Lung (tissue), 12 donors: ENCODE measurements around the gene CREB3L4. TPM values are rescaled to one million over a fixed set of nuclear protein-coding genes. Genes with fewer than 3 reads are reported as not detected.

Experiments
- ATAC-seq: fragments of 200-7000 bp; cut with Tn5 transposase; one replicate; pipeline ENCODE4 v1.9.1; 2020; ENCODE audit warnings: moderate number of reproducible peaks; ENCODE audit not compliant: insufficient read depth, low FRiP score
- DNase-seq, 3 donors: peaks; one replicate each; pipeline ENCODE4 v3.0.0-alpha.2; 2013 to 2017
- H3K27ac ChIP-seq, 2 donors: one replicate each; pipeline ENCODE4 v1.5.1; 2013; ENCODE audit warnings: mild to moderate bottlenecking in 2 of 2, moderate library complexity in 2 of 2, control low read depth in 1 of 2, inconsistent platforms in 1 of 2, low read depth in 1 of 2, low read length in 1 of 2
- H3K27me3 ChIP-seq, 3 donors: one replicate each; pipeline ENCODE4 v1.5.1; 2013; ENCODE audit warnings: low read length in 2 of 3; ENCODE audit not compliant: control insufficient read depth in 3 of 3, insufficient read depth in 3 of 3
- H3K36me3 ChIP-seq, 4 donors: one replicate each; pipeline ENCODE4 v1.5.1; 2013; ENCODE audit warnings: low read length in 4 of 4, mild to moderate bottlenecking in 1 of 4, moderate library complexity in 1 of 4; ENCODE audit not compliant: control insufficient read depth in 4 of 4, insufficient read depth in 4 of 4
- H3K4me1 ChIP-seq, 5 donors: one replicate each; pipeline ENCODE4 v1.5.1; 2013; ENCODE audit warnings: low read length in 5 of 5, mild to moderate bottlenecking in 2 of 5, moderate library complexity in 1 of 5; ENCODE audit not compliant: control insufficient read depth in 5 of 5, insufficient read depth in 5 of 5
- H3K4me3 ChIP-seq: one replicate; pipeline ENCODE4 v1.5.1; 2013; ENCODE audit warnings: mild to moderate bottlenecking, control low read depth, moderate library complexity
- H3K9ac ChIP-seq, 2 donors: one replicate each; pipeline ENCODE4 v1.5.1; 2013; ENCODE audit warnings: low read length in 2 of 2, control low read depth in 1 of 2; ENCODE audit not compliant: insufficient read depth in 1 of 2
- H3K9me3 ChIP-seq, 4 donors: one replicate each; pipeline ENCODE4 v1.5.1; 2013; ENCODE audit warnings: low read length in 3 of 4, mild to moderate bottlenecking in 1 of 4, moderate library complexity in 1 of 4; ENCODE audit not compliant: control insufficient read depth in 4 of 4, insufficient read depth in 3 of 4
- CTCF ChIP-seq: IDR thresholded peaks from 2 replicates; pipeline ENCODE4 v1.5.1; 2012; ENCODE audit warnings: mild to moderate bottlenecking; ENCODE audit errors: control extremely low read depth, extremely low read depth
- WGBS, 2 donors: extraction: QIAGEN DNeasy Blood & Tissue Kit; methylation state at CpG; one replicate each; pipeline ENCODE4 v1.1.7; 2013; 5-methylcytosine and 5-hydroxymethylcytosine counted together
- polyA plus RNA-seq, 2 donors: library from polyadenylated mRNA; stranded (reverse); fragments of 200-250 nt; gene quantifications; one replicate each; pipeline ENCODE4 v1.2.1, GENCODE V29; 2013
- total RNA-seq, 2 donors: library from RNA; depleted of rRNA in 1 of 2; stranded (reverse); fragments of >200 nt in 1 of 2; gene quantifications; one replicate each; pipeline ENCODE4 v1.2.1, GENCODE V29; 2014 to 2021
- donor health status: control.
- donor health status: control.
- donor health status: Bipolar disorder and iron deficiency.
- donor health status: healthy.
- donor health status: DM: yes; HTN: yes; CAD: no.

Gene CREB3L4
- total and polyA plus RNA-seq, 4 donors, result 9.5 to 21.8 (median 13.6) TPM

- DNase-seq, result peak in 1 of 3 donors; percentile 10
- no peak for TF ChIP-seq CTCF
- Histone ChIP-seq H3K36me3 (peaks cover 2 to 15% (median 7%) of the 10 kb centered on the region in 4 donors), H3K9me3 (no peaks in the 10 kb centered on the region), H3K9ac (no peak overlapping the region), H3K27me3 (no peaks in the 10 kb centered on the region), H3K27ac (peak overlapping the region; percentile 8 to 45), H3K4me3 (no peak overlapping the region), H3K4me1 (peaks cover 14 to 55% (median 20%) of the 10 kb centered on the region in 5 donors)
- ATAC-seq, result no peak
- 68 to 83% methylated on average over 3 of the region's 3 CpGs for WGBS, 2 donors
Measured at GRCh38 chr1:153959454-153959853, 8.2 kb upstream of the CREB3L4 start.

GRCh38 chr1:153960206-153960605, 7.5 kb upstream of the CREB3L4 start:
- ATAC-seq, result no peak
- Histone ChIP-seq H3K27ac (no peak overlapping the region), H3K36me3 (peaks cover 0 to 9% (median 7%) of the 10 kb centered on the region in 4 donors), H3K9ac (no peak overlapping the region), H3K27me3 (no peaks in the 10 kb centered on the region), H3K4me3 (no peak overlapping the region), H3K4me1 (peaks cover 14 to 57% (median 20%) of the 10 kb centered on the region in 5 donors), H3K9me3 (no peaks in the 10 kb centered on the region)
- TF ChIP-seq CTCF, result no peak
- WGBS, 2 donors, result 94 to 97% methylated on average over 10 to 11 of the region's 11 CpGs
- no peak for DNase-seq

GRCh38 chr1:153961421-153961820, 6.3 kb upstream of the CREB3L4 start:
- peaks cover 0 to 9% (median 7%) of the 10 kb centered on the region in 4 donors for H3K36me3 ChIP-seq
- no peaks in the 10 kb centered on the region for H3K9me3 ChIP-seq
- no peaks in the 10 kb centered on the region for H3K27me3 ChIP-seq
- 78 to 81% methylated on average over 4 of the region's 4 CpGs for WGBS, 2 donors
- ATAC-seq, result no peak
- peaks cover 14 to 58% (median 15%) of the 10 kb centered on the region in 5 donors for H3K4me1 ChIP-seq
- TF ChIP-seq CTCF, result no peak
- peak overlapping the region in 1 of 2 donors; percentile 8 for H3K9ac ChIP-seq
- peak overlapping the region; percentile 54 to 94 for H3K27ac ChIP-seq
- no peak overlapping the region for H3K4me3 ChIP-seq
- DNase-seq, result no peak
